Gastroesophageal sphincter (tissue), 3 donors: ENCODE results near the gene STK32A.

ENCODE experiments used
- EP300 ChIP-seq: sonication (generic); formaldehyde crosslinking; IDR thresholded peaks from one replicate; pipeline ENCODE4 v1.6.1; 2017; ENCODE audit warnings: antibody characterized with exemption, mild to moderate bottlenecking
- POLR2A ChIP-seq, 2 donors: fragments of 450-650 bp; IDR thresholded peaks; one replicate each; pipeline ENCODE4 v1.6.1; 2017; ENCODE audit warnings: antibody characterized with exemption in 2 of 2, mild to moderate bottlenecking in 2 of 2, moderate library complexity in 1 of 2
- POLR2AphosphoS5 ChIP-seq: sonication (generic); formaldehyde crosslinking; IDR thresholded peaks from one replicate; pipeline ENCODE4 v1.6.1; 2017; ENCODE audit warnings: antibody characterized with exemption
- TF ChIP-seq, protein P1 (sequence below), 4 experiments: fragments of 200-600 bp in 2 of 4; fragments of 450-650 bp in 2 of 4; sonication (generic) in 1 of 4; IDR thresholded peaks; one replicate each; pipeline ENCODE4 v1.5.1; 2017 to 2019; ENCODE audit warnings: antibody characterized with exemption in 4 of 4, mild to moderate bottlenecking in 2 of 4, moderate library complexity in 2 of 4

- TF ChIP-seq, protein P1, sequence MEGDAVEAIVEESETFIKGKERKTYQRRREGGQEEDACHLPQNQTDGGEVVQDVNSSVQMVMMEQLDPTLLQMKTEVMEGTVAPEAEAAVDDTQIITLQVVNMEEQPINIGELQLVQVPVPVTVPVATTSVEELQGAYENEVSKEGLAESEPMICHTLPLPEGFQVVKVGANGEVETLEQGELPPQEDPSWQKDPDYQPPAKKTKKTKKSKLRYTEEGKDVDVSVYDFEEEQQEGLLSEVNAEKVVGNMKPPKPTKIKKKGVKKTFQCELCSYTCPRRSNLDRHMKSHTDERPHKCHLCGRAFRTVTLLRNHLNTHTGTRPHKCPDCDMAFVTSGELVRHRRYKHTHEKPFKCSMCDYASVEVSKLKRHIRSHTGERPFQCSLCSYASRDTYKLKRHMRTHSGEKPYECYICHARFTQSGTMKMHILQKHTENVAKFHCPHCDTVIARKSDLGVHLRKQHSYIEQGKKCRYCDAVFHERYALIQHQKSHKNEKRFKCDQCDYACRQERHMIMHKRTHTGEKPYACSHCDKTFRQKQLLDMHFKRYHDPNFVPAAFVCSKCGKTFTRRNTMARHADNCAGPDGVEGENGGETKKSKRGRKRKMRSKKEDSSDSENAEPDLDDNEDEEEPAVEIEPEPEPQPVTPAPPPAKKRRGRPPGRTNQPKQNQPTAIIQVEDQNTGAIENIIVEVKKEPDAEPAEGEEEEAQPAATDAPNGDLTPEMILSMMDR (IDR thresholded peaks at IDR 0.05) = no peak
- TF ChIP-seq POLR2A (IDR thresholded peaks at IDR 0.05) (no peak), POLR2AphosphoS5 (peak; percentile 91), EP300 (no peak)
Observed at GRCh38 chr5:147403651-147404640, 169.1 kb downstream of the STK32A start.
